ENCODE results near the gene GRIA1. TPM values are rescaled to one million over a fixed set of nuclear protein-coding genes. Genes with fewer than 3 reads are reported as not detected.

The GRIA1 gene
- total RNA-seq, 1 donor from 2014 or later = 3.3 TPM

DNA sequence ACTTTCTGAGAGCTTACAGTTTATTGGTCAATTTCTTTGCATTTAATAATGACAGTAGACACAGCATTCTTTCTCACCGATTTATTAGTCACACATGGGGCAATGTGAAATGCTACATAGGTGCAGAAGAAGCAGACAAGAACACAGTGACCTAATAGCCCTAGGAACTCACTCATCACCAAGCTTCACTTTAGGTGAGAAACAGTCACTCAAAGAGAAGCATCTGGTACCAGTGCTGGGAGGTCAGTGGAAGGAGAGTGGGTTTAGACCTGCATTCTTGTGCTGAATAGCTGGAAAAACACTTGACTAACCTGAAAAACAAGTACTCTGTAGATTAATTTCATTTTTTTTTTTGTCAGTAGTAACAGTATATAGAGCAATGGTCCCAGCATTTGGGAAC, 179.6 kb downstream of the GRIA1 start:
- no peak overlapping the region for H2AFZ ChIP-seq (replicated peaks)
- no peak overlapping the region for H3K9ac ChIP-seq
- H3K27ac Mint-ChIP-seq = no peak overlapping the region
- no peak overlapping the region for H3K27ac ChIP-seq
- H3K36me3 Mint-ChIP-seq = peaks cover 14% of the 10 kb centered on the region
- no peaks in the 10 kb centered on the region for H3K4me1 ChIP-seq
- H4K20me1 ChIP-seq (ENCODE audit: low read depth) = no peaks in the 10 kb centered on the region
- no peaks in the 10 kb centered on the region for H3K9me3 Mint-ChIP-seq
- no peaks in the 10 kb centered on the region for H3K27me3 ChIP-seq
- TF ChIP-seq, protein P1, sequence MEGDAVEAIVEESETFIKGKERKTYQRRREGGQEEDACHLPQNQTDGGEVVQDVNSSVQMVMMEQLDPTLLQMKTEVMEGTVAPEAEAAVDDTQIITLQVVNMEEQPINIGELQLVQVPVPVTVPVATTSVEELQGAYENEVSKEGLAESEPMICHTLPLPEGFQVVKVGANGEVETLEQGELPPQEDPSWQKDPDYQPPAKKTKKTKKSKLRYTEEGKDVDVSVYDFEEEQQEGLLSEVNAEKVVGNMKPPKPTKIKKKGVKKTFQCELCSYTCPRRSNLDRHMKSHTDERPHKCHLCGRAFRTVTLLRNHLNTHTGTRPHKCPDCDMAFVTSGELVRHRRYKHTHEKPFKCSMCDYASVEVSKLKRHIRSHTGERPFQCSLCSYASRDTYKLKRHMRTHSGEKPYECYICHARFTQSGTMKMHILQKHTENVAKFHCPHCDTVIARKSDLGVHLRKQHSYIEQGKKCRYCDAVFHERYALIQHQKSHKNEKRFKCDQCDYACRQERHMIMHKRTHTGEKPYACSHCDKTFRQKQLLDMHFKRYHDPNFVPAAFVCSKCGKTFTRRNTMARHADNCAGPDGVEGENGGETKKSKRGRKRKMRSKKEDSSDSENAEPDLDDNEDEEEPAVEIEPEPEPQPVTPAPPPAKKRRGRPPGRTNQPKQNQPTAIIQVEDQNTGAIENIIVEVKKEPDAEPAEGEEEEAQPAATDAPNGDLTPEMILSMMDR (IDR thresholded peaks at IDR 0.05) = no peak
- TF ChIP-seq EZH2phosphoT487 (IDR thresholded peaks at IDR 0.05) (no peak), EZH2 (IDR thresholded peaks at IDR 0.05) (no peak)
- no peak overlapping the region for H3K4me3 ChIP-seq
- no peaks in the 10 kb centered on the region for H3K79me2 ChIP-seq (ENCODE audit: low read depth)
- H3K9me3 ChIP-seq (ENCODE audit: low read depth) = no peaks in the 10 kb centered on the region
- DNase-seq (ENCODE audit: low spot score) = no peak
- H3F3A ChIP-seq (ENCODE audit: low read depth) = no peaks in the 10 kb centered on the region
- no peak overlapping the region for H3K4me2 ChIP-seq
- no peaks in the 10 kb centered on the region for H3K36me3 ChIP-seq
- peaks cover 3% of the 10 kb centered on the region for H3K4me1 Mint-ChIP-seq
- no peak overlapping the region for H3K4me3 Mint-ChIP-seq
- no peaks in the 10 kb centered on the region for H3K27me3 Mint-ChIP-seq (ENCODE audit: insufficient read depth, low read depth)

DNA sequence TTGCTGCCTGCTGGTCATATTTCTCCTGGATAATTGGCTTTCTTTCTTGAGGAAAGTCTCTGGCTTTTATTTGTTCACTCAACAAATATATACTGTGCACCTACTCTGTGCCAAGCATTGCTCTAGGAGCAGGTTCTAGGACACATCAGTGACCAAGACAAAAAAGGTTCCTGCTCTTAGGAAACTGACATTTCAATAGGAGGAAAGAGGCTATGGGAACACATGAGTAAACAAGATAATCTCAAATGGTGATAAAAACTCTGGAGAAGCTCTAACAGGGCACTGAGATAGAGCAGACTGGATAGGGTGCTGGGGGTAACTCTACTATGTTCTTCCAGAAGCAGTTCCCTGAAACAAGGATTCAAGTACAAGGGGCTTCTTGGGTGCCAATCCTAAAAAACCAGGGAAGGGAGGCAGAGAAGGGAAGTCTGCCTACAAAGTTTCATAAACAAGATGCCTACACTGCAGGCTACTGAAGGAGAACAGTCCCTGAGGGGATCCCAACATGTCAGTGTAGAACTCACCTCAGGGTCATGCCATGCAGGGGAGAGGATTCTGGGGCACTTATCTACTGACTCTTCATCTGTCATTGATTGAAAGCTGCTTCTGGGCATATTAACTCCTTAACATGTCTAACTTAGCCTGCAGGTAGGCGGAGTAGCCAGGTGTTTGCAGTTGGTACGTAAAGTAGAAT, 181.3 kb downstream of the GRIA1 start:
- no peaks in the 10 kb centered on the region for H3K9me3 Mint-ChIP-seq
- no peak overlapping the region for H3K27ac ChIP-seq
- no peak overlapping the region for H3K4me3 ChIP-seq
- H3K4me2 ChIP-seq = no peak overlapping the region
- H3K27me3 Mint-ChIP-seq (ENCODE audit: insufficient read depth, low read depth) = no peaks in the 10 kb centered on the region
- H3K9ac ChIP-seq = no peak overlapping the region
- no peaks in the 10 kb centered on the region for H3K79me2 ChIP-seq (ENCODE audit: low read depth)
- no peaks in the 10 kb centered on the region for H3K4me1 Mint-ChIP-seq
- DNase-seq (ENCODE audit: low spot score) = no peak
- H3F3A ChIP-seq (ENCODE audit: low read depth) = no peaks in the 10 kb centered on the region
- H4K20me1 ChIP-seq (ENCODE audit: low read depth) = no peaks in the 10 kb centered on the region
- no peaks in the 10 kb centered on the region for H3K4me1 ChIP-seq
- H3K36me3 ChIP-seq = no peaks in the 10 kb centered on the region
- no peaks in the 10 kb centered on the region for H3K9me3 ChIP-seq (ENCODE audit: low read depth)
- no peaks in the 10 kb centered on the region for H3K27me3 ChIP-seq
- peaks cover 12% of the 10 kb centered on the region for H3K36me3 Mint-ChIP-seq
- TF ChIP-seq EZH2phosphoT487 (IDR thresholded peaks at IDR 0.05) = no peak
- TF ChIP-seq, protein P1 (IDR thresholded peaks at IDR 0.05) = no peak
- H2AFZ ChIP-seq (replicated peaks) = no peak overlapping the region
- H3K27ac Mint-ChIP-seq = no peak overlapping the region
- no peak overlapping the region for H3K4me3 Mint-ChIP-seq

DNA sequence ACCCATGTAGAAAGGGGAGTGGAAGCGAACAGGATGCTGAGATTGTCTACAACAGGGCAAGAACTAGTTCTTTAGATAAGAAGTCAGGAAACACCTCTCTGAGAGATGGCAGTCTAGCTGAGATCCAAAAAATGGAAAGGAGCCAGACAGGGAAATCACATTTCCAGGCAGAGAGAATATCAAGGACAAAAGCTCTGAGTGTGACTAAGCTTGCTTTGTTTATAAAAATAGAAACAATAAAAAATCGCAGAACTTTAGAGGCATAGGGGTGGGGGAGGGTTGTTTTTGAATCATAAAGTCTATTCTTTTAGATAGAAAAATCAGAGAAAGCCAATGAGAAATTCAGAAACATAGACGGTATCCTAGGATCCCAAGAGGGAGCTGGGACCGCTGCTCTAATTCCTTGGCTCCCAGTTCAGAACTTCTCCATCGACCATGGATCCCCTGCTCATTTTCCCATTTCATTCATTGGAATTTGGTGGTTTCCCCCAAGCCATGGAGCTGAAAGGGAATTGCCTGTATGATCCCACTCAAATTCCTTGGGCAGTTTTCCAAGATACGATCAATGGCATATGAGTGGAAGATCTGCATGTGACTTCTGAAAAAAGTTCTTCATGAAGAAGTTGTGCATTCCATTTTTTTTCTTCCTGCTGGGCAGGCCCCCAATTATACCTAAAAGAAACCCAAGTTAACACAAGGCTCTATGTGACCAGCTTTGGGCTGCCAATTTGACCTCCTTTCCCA, 182.0 kb downstream of the GRIA1 start:
- Mint-ChIP-seq H3K27me3 (ENCODE audit: insufficient read depth, low read depth) (no peaks in the 10 kb centered on the region), H3K4me3 (no peak overlapping the region), H3K9me3 (no peaks in the 10 kb centered on the region), H3K36me3 (peaks cover 12% of the 10 kb centered on the region), H3K27ac (no peak overlapping the region), H3K4me1 (no peaks in the 10 kb centered on the region)
- H3K4me2 ChIP-seq = no peak overlapping the region
- TF ChIP-seq, protein P1 (IDR thresholded peaks at IDR 0.05) = no peak
- TF ChIP-seq EZH2phosphoT487 (IDR thresholded peaks at IDR 0.05) (no peak), EZH2 (IDR thresholded peaks at IDR 0.05) (no peak)
- H4K20me1 ChIP-seq (ENCODE audit: low read depth) = no peaks in the 10 kb centered on the region
- no peak for DNase-seq (ENCODE audit: low spot score)
- H3K4me1 ChIP-seq = no peaks in the 10 kb centered on the region
- no peak overlapping the region for H3K27ac ChIP-seq
- H3K4me3 ChIP-seq = no peak overlapping the region
- H2AFZ ChIP-seq (replicated peaks) = no peak overlapping the region
- no peaks in the 10 kb centered on the region for H3K36me3 ChIP-seq
- no peaks in the 10 kb centered on the region for H3K79me2 ChIP-seq (ENCODE audit: low read depth)
- H3K27me3 ChIP-seq = no peaks in the 10 kb centered on the region
- no peaks in the 10 kb centered on the region for H3K9me3 ChIP-seq (ENCODE audit: low read depth)
- H3F3A ChIP-seq (ENCODE audit: low read depth) = no peaks in the 10 kb centered on the region
- H3K9ac ChIP-seq = no peak overlapping the region

Data from neural progenitor cell (in vitro differentiated cells).